HG03565 (cell line): ENCODE results near the gene GNAO1.

ENCODE experiments used
- ATAC-seq: cut with Tn5 transposase; IDR thresholded peaks from one replicate; pipeline ENCODE4 v1.9.1; 2021; ENCODE audit warnings: mild to moderate bottlenecking, moderate library complexity; ENCODE audit not compliant: unreplicated experiment

The GNAO1 gene

GRCh38 chr16:56282451-56282850 is 91.2 kb downstream of the GNAO1 start:
- no peak for ATAC-seq

- no peak for ATAC-seq
Observed at GRCh38 chr16:56284521-56284920, 93.2 kb downstream of the GNAO1 start.

GRCh38 chr16:56286809-56287208 is 95.5 kb downstream of the GNAO1 start:
- ATAC-seq = no peak

GRCh38 chr16:56288019-56288418 is 96.7 kb downstream of the GNAO1 start:
- ATAC-seq = no peak

GRCh38 chr16:56289416-56289815 is 98.1 kb downstream of the GNAO1 start:
- ATAC-seq = no peak

- no peak for ATAC-seq
Observed at GRCh38 chr16:56289862-56290261, 98.6 kb downstream of the GNAO1 start.

GRCh38 chr16:56294014-56294413 is 102.7 kb downstream of the GNAO1 start:
- ATAC-seq = no peak

- ATAC-seq = no peak
Observed at GRCh38 chr16:56294579-56294978, 103.3 kb downstream of the GNAO1 start.

- ATAC-seq = no peak
Observed at GRCh38 chr16:56295059-56295665, 103.9 kb downstream of the GNAO1 start.

GRCh38 chr16:56295739-56296527 is 104.6 kb downstream of the GNAO1 start:
- no peak for ATAC-seq

GRCh38 chr16:56297684-56298083 is 106.4 kb downstream of the GNAO1 start:
- no peak for ATAC-seq

- no peak for ATAC-seq
Observed at GRCh38 chr16:56298116-56298515, 106.8 kb downstream of the GNAO1 start.

GRCh38 chr16:56298948-56299596 is 107.8 kb downstream of the GNAO1 start:
- no peak for ATAC-seq

GRCh38 chr16:56300242-56300623 is 108.9 kb downstream of the GNAO1 start:
- ATAC-seq = no peak

- ATAC-seq = no peak
Observed at GRCh38 chr16:56300891-56301850, 109.9 kb downstream of the GNAO1 start.

GRCh38 chr16:56302506-56302905 is 111.2 kb downstream of the GNAO1 start:
- no peak for ATAC-seq

GRCh38 chr16:56303066-56303715 is 111.9 kb downstream of the GNAO1 start:
- no peak for ATAC-seq

- no peak for ATAC-seq
Observed at GRCh38 chr16:56303880-56304279, 112.6 kb downstream of the GNAO1 start.

- ATAC-seq = no peak
Observed at GRCh38 chr16:56305956-56306565, 114.8 kb downstream of the GNAO1 start.
